ENCODE measurements around the gene TRIM71.

The TRIM71 gene

GRCh38 chr3:32869513-32870047 lies 51.8 kb downstream of the TRIM71 start:
- DNase-seq = no peak

- DNase-seq = no peak
Observed at GRCh38 chr3:32870373-32871095, 52.7 kb downstream of the TRIM71 start.

GRCh38 chr3:32871273-32871672 lies 53.5 kb downstream of the TRIM71 start:
- no peak for DNase-seq

GRCh38 chr3:32872487-32873382 lies 54.9 kb downstream of the TRIM71 start:
- DNase-seq = no peak

GRCh38 chr3:32873531-32874130 lies 55.8 kb downstream of the TRIM71 start:
- DNase-seq = no peak

- DNase-seq = no peak
Observed at GRCh38 chr3:32876920-32877319, 59.1 kb downstream of the TRIM71 start.

GRCh38 chr3:32877598-32877997 lies 59.8 kb downstream of the TRIM71 start:
- no peak for DNase-seq

GRCh38 chr3:32880225-32880624 lies 62.4 kb downstream of the TRIM71 start:
- DNase-seq = no peak

- no peak for DNase-seq
Observed at GRCh38 chr3:32881624-32882023, 63.8 kb downstream of the TRIM71 start.

GRCh38 chr3:32882189-32882588 lies 64.4 kb downstream of the TRIM71 start:
- no peak for DNase-seq

GRCh38 chr3:32882603-32883025 lies 64.8 kb downstream of the TRIM71 start:
- no peak for DNase-seq

- DNase-seq = no peak
Observed at GRCh38 chr3:32883817-32884216, 66.0 kb downstream of the TRIM71 start.

- DNase-seq = no peak
Observed at GRCh38 chr3:32884591-32884990, 66.8 kb downstream of the TRIM71 start.

- DNase-seq = no peak
Observed at GRCh38 chr3:32885283-32885901, 67.6 kb downstream of the TRIM71 start.

GRCh38 chr3:32886296-32886695 lies 68.5 kb downstream of the TRIM71 start:
- no peak for DNase-seq

GRCh38 chr3:32886911-32887310 lies 69.1 kb downstream of the TRIM71 start:
- no peak for DNase-seq

GRCh38 chr3:32888739-32889138 lies 70.9 kb downstream of the TRIM71 start:
- DNase-seq = no peak

- no peak for DNase-seq
Observed at GRCh38 chr3:32890420-32891276, 72.9 kb downstream of the TRIM71 start.

GRCh38 chr3:32891365-32891764 lies 73.6 kb downstream of the TRIM71 start:
- DNase-seq = no peak

GRCh38 chr3:32892625-32893598 lies 75.1 kb downstream of the TRIM71 start:
- no peak for DNase-seq

- no peak for DNase-seq
Observed at GRCh38 chr3:32894977-32895376, 77.2 kb downstream of the TRIM71 start.

Measured in activated CD8-positive, alpha-beta memory T cell treated with anti-CD3 and anti-CD28 coated beads for 24 hours (primary cell).